Chondrocyte (in vitro differentiated cells): ENCODE data around the gene GLI3. TPM values are rescaled to one million over a fixed set of nuclear protein-coding genes. Genes with fewer than 3 reads are reported as not detected.

Experiments used
- DNase-seq: peaks from one replicate; pipeline ENCODE4 v3.0.0; 2021; ENCODE audit warnings: mixed read lengths, low spot score
- H3K27ac Mint-ChIP-seq: one replicate; pipeline ENCODE4 v1.8.0; 2021; ENCODE audit warnings: mild to moderate bottlenecking, moderate library complexity, mixed read lengths; ENCODE audit not compliant: unreplicated experiment
- H3K27me3 Mint-ChIP-seq: 2 replicates; pipeline ENCODE4 v1.8.0; 2021; ENCODE audit warnings: low read depth, mixed read lengths
- H3K36me3 Mint-ChIP-seq: 2 replicates; pipeline ENCODE4 v1.8.0; 2021; ENCODE audit warnings: low read depth, mixed read lengths
- H3K4me1 Mint-ChIP-seq: 2 replicates; pipeline ENCODE4 v1.8.0; 2021; ENCODE audit warnings: low read depth, mild to moderate bottlenecking, mixed read lengths
- H3K4me3 Mint-ChIP-seq: one replicate; pipeline ENCODE4 v1.8.0; 2021; ENCODE audit warnings: mild to moderate bottlenecking, moderate library complexity, mixed read lengths; ENCODE audit not compliant: unreplicated experiment
- H3K9me3 Mint-ChIP-seq: 2 replicates; pipeline ENCODE4 v1.8.0; 2021; ENCODE audit warnings: low read depth, mixed read lengths
- CTCF ChIP-seq: fragments of 200-600 bp; sonication (generic); IDR thresholded peaks from 2 replicates; pipeline ENCODE4 v1.5.0; 2021; ENCODE audit warnings: antibody characterized with exemption, mild to moderate bottlenecking, moderate library complexity
- total RNA-seq: library from RNA; stranded (reverse); gene quantifications from 3 replicates; pipeline ENCODE4 v1.2.1, GENCODE V29; 2021

Gene GLI3
- total RNA-seq, 1 donor from 2014 or later, result 11.7 TPM

GRCh38 chr7:42029405-42029804, 207.6 kb downstream of the GLI3 start:
- Mint-ChIP-seq H3K27ac (no peak overlapping the region), H3K36me3 (peaks cover 17% of the 10 kb centered on the region), H3K4me3 (no peak overlapping the region), H3K4me1 (peaks cover 4% of the 10 kb centered on the region), H3K9me3 (no peaks in the 10 kb centered on the region), H3K27me3 (no peaks in the 10 kb centered on the region)
- no peak for DNase-seq
- no peak for TF ChIP-seq CTCF

DNA sequence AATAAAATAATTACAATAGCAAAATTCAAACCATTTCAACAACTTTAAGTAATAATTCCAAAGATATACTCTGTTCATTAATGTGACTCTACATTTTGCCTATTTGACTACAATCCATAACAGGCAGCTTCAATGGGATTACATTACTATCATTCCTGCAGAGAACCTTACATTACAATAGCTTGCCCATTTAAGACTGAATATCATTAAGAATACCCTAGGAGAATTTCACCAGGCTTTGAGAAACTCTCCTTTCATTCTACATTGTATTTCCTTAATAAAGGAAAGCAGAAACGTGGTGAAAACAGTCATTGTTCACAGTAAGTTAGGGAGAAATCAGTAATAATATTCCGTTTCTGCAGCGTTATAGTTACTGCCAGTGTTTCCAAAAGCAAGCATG, 209.5 kb downstream of the GLI3 start:
- no peak for TF ChIP-seq CTCF
- peaks cover 4% of the 10 kb centered on the region for H3K4me1 Mint-ChIP-seq
- no peaks in the 10 kb centered on the region for H3K27me3 Mint-ChIP-seq
- H3K36me3 Mint-ChIP-seq, result peaks cover 20% of the 10 kb centered on the region
- no peak overlapping the region for H3K27ac Mint-ChIP-seq
- H3K9me3 Mint-ChIP-seq, result no peaks in the 10 kb centered on the region
- no peak overlapping the region for H3K4me3 Mint-ChIP-seq
- DNase-seq, result no peak

- H3K36me3 Mint-ChIP-seq, result peaks cover 20% of the 10 kb centered on the region
- no peak for DNase-seq
- H3K9me3 Mint-ChIP-seq, result no peaks in the 10 kb centered on the region
- H3K4me1 Mint-ChIP-seq, result peaks cover 4% of the 10 kb centered on the region
- no peak for TF ChIP-seq CTCF
- no peaks in the 10 kb centered on the region for H3K27me3 Mint-ChIP-seq
- H3K27ac Mint-ChIP-seq, result no peak overlapping the region
- no peak overlapping the region for H3K4me3 Mint-ChIP-seq
Measured at GRCh38 chr7:42026622-42027197, 210.3 kb downstream of the GLI3 start.

- Mint-ChIP-seq H3K4me3 (no peak overlapping the region), H3K27ac (no peak overlapping the region), H3K27me3 (no peaks in the 10 kb centered on the region), H3K9me3 (no peaks in the 10 kb centered on the region), H3K4me1 (peaks cover 4% of the 10 kb centered on the region), H3K36me3 (peaks cover 20% of the 10 kb centered on the region)
- peak; percentile 9 for TF ChIP-seq CTCF
- no peak for DNase-seq
Measured at GRCh38 chr7:42025635-42026375, 211.2 kb downstream of the GLI3 start.

DNA sequence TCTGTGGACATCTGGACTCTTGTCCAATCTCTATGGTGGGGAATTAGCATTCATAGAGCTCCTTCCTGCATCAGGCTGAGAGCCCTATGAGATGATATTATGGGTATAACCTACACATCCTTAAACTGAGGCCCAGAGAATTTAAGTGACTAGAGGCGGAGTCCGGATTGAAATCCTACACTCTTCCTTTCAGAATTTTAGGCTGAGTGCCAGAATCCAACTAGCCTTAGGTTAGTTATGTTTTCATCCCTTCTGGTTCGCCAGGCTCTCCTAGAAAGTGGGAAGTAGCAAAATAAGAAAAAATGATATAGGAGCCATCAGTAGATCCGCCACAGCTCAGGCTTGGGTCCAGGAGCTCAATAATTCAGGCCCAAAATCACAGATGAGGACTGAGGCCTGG, 212.5 kb downstream of the GLI3 start:
- TF ChIP-seq CTCF, result no peak
- Mint-ChIP-seq H3K36me3 (peaks cover 18% of the 10 kb centered on the region), H3K4me3 (no peak overlapping the region), H3K27ac (no peak overlapping the region), H3K9me3 (no peaks in the 10 kb centered on the region), H3K27me3 (no peaks in the 10 kb centered on the region), H3K4me1 (peaks cover 4% of the 10 kb centered on the region)
- DNase-seq, result no peak
